GM23338 (cell line): ENCODE measurements around the gene THAP5. TPM values are rescaled to one million over a fixed set of nuclear protein-coding genes. Genes with fewer than 3 reads are reported as not detected.

Experiments used
- ATAC-seq: fragments of 200-7000 bp; cut with Tn5 transposase; 3 replicates; pipeline ENCODE4 v1.9.1; 2020
- DNase-seq: peaks from one replicate; pipeline ENCODE4 v3.0.0-alpha.2; 2015; ENCODE audit warnings: low spot score
- H2AFZ ChIP-seq: fragments of 200-600 bp; sonication (generic); 2 replicates; pipeline ENCODE4 v1.8.0; 2016; ENCODE audit warnings: antibody characterized with exemption, mild to moderate bottlenecking, moderate library complexity
- H3F3A ChIP-seq: fragments of 200-600 bp; sonication (generic); replicated peaks from 2 replicates; pipeline ENCODE4 v1.8.0; 2017; ENCODE audit warnings: antibody characterized with exemption, mixed run types, low read depth
- H3K27ac ChIP-seq: fragments of 200-600 bp; sonication (generic); 2 replicates; pipeline ENCODE4 v1.6.1; 2016; ENCODE audit warnings: low read depth
- H3K27me3 ChIP-seq: fragments of 200-600 bp; sonication (generic); 2 replicates; pipeline ENCODE4 v1.8.0; 2016; ENCODE audit warnings: mild to moderate bottlenecking, mixed run types, moderate library complexity; ENCODE audit not compliant: insufficient read depth
- H3K36me3 ChIP-seq: fragments of 200-600 bp; sonication (generic); 2 replicates; pipeline ENCODE4 v1.8.0; 2016; ENCODE audit warnings: mild to moderate bottlenecking; ENCODE audit not compliant: insufficient read depth
- H3K4me1 ChIP-seq: fragments of 200-600 bp; sonication (generic); 2 replicates; pipeline ENCODE4 v1.8.0; 2016; ENCODE audit warnings: mild to moderate bottlenecking, moderate library complexity; ENCODE audit not compliant: insufficient read depth
- H3K4me2 ChIP-seq: fragments of 200-600 bp; sonication (generic); 2 replicates; pipeline ENCODE4 v1.7.1; 2017; ENCODE audit warnings: mixed run types
- H3K4me3 ChIP-seq: fragments of 200-600 bp; sonication (generic); 2 replicates; pipeline ENCODE4 v1.6.1; 2016; ENCODE audit warnings: mixed run types
- H3K79me2 ChIP-seq: fragments of 200-600 bp; sonication (generic); replicated peaks from 2 replicates; pipeline ENCODE4 v1.8.0; 2017; ENCODE audit warnings: mild to moderate bottlenecking; ENCODE audit not compliant: insufficient read depth
- H3K9me2 ChIP-seq: fragments of 200-600 bp; sonication (generic); 2 replicates; pipeline ENCODE4 v1.8.0; 2017; ENCODE audit not compliant: insufficient read depth
- H4K20me1 ChIP-seq: fragments of 200-600 bp; sonication (generic); replicated peaks from 2 replicates; pipeline ENCODE4 v1.8.0; 2017; ENCODE audit warnings: mild to moderate bottlenecking; ENCODE audit not compliant: insufficient read depth
- H3K27ac Mint-ChIP-seq: 2 replicates; pipeline ENCODE4 v1.8.0; 2020; ENCODE audit warnings: inconsistent platforms, mild to moderate bottlenecking, moderate library complexity, mixed read lengths
- H3K27me3 Mint-ChIP-seq: 3 replicates; pipeline ENCODE4 v1.8.0; 2022; ENCODE audit warnings: low read depth, mild to moderate bottlenecking, moderate library complexity, mixed read lengths, inconsistent platforms; ENCODE audit not compliant: insufficient read depth, poor library complexity
- H3K36me3 Mint-ChIP-seq: 3 replicates; pipeline ENCODE4 v1.8.0; 2021; ENCODE audit warnings: low read depth, mild to moderate bottlenecking, inconsistent platforms, moderate library complexity, mixed read lengths
- H3K4me1 Mint-ChIP-seq: 3 replicates; pipeline ENCODE4 v1.8.0; 2020; ENCODE audit warnings: mild to moderate bottlenecking, inconsistent platforms, mixed read lengths
- H3K4me3 Mint-ChIP-seq: 3 replicates; pipeline ENCODE4 v1.8.0; 2021; ENCODE audit warnings: moderate library complexity, mild to moderate bottlenecking, inconsistent platforms, mixed read lengths
- H3K9me3 Mint-ChIP-seq: 3 replicates; pipeline ENCODE4 v1.8.0; 2020; ENCODE audit warnings: moderate library complexity, mild to moderate bottlenecking, inconsistent platforms, mixed read lengths
- NANOG ChIP-seq: IDR thresholded peaks from 2 replicates; pipeline ENCODE4 v1.6.1; 2016; ENCODE audit warnings: antibody characterized with exemption, borderline replicate concordance
- POLR2AphosphoS5 ChIP-seq: IDR thresholded peaks from 2 replicates; pipeline ENCODE4 v1.6.1; 2016; ENCODE audit warnings: antibody characterized with exemption, low read depth
- ZNF114 ChIP-seq: fragments of 250-450 bp; sonication (Bioruptor Pico); IDR thresholded peaks from 2 replicates; pipeline ENCODE4 v1.5.0; 2020; ENCODE audit warnings: mild to moderate bottlenecking, moderate library complexity
- ZNF331 ChIP-seq: fragments of 250-450 bp; sonication (Bioruptor Pico); IDR thresholded peaks from 2 replicates; pipeline ENCODE4 v1.5.0; 2020; ENCODE audit warnings: low read depth, mild to moderate bottlenecking, moderate library complexity
- polyA plus RNA-seq: library from polyadenylated mRNA; unstranded; fragments of >200 nt; fragmentation: Nextera tagmentation; extraction: Ambion mirVana; gene quantifications from 2 replicates; pipeline ENCODE4 v1.2.1, GENCODE V29; 2016
- total RNA-seq: library from RNA; depleted of rRNA; stranded (reverse); fragments of >200 nt; shearing (Covaris generic); gene quantifications from 2 replicates; pipeline ENCODE4 v1.2.3, GENCODE V29; 2014
- TF ChIP-seq, protein P1 (sequence below): fragments of 250-450 bp; sonication (Bioruptor Pico); IDR thresholded peaks from 2 replicates; pipeline ENCODE4 v1.5.0; 2020; ENCODE audit warnings: mild to moderate bottlenecking, moderate library complexity
- TF ChIP-seq, protein P2 (sequence below): IDR thresholded peaks from 2 replicates; pipeline ENCODE4 v1.6.1; 2016; ENCODE audit warnings: antibody characterized with exemption

The THAP5 gene
- total and polyA plus RNA-seq, 2 experiments from 2014 or later = 18.2 to 32.3 TPM

DNA sequence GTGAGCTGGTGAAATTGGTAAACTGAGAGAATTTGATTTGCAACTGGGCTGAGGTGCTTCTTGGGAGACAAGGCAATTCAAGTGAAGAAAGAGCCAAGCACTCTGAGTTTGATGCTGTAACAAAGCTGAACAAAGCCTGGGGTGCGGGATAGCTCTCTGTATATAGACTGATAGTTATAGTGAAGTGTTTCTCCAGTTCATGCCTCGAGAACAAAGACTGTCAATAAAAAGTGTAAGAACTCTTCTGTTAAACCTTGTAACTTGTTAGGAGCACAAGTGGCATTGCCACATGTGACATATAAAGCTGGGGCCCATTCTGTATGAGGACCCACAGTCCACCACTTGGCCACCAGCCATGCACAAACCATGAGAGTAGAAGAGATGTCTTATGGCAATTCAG is 32.3 kb downstream of the THAP5 start (continued):
- TF ChIP-seq, protein P1, sequence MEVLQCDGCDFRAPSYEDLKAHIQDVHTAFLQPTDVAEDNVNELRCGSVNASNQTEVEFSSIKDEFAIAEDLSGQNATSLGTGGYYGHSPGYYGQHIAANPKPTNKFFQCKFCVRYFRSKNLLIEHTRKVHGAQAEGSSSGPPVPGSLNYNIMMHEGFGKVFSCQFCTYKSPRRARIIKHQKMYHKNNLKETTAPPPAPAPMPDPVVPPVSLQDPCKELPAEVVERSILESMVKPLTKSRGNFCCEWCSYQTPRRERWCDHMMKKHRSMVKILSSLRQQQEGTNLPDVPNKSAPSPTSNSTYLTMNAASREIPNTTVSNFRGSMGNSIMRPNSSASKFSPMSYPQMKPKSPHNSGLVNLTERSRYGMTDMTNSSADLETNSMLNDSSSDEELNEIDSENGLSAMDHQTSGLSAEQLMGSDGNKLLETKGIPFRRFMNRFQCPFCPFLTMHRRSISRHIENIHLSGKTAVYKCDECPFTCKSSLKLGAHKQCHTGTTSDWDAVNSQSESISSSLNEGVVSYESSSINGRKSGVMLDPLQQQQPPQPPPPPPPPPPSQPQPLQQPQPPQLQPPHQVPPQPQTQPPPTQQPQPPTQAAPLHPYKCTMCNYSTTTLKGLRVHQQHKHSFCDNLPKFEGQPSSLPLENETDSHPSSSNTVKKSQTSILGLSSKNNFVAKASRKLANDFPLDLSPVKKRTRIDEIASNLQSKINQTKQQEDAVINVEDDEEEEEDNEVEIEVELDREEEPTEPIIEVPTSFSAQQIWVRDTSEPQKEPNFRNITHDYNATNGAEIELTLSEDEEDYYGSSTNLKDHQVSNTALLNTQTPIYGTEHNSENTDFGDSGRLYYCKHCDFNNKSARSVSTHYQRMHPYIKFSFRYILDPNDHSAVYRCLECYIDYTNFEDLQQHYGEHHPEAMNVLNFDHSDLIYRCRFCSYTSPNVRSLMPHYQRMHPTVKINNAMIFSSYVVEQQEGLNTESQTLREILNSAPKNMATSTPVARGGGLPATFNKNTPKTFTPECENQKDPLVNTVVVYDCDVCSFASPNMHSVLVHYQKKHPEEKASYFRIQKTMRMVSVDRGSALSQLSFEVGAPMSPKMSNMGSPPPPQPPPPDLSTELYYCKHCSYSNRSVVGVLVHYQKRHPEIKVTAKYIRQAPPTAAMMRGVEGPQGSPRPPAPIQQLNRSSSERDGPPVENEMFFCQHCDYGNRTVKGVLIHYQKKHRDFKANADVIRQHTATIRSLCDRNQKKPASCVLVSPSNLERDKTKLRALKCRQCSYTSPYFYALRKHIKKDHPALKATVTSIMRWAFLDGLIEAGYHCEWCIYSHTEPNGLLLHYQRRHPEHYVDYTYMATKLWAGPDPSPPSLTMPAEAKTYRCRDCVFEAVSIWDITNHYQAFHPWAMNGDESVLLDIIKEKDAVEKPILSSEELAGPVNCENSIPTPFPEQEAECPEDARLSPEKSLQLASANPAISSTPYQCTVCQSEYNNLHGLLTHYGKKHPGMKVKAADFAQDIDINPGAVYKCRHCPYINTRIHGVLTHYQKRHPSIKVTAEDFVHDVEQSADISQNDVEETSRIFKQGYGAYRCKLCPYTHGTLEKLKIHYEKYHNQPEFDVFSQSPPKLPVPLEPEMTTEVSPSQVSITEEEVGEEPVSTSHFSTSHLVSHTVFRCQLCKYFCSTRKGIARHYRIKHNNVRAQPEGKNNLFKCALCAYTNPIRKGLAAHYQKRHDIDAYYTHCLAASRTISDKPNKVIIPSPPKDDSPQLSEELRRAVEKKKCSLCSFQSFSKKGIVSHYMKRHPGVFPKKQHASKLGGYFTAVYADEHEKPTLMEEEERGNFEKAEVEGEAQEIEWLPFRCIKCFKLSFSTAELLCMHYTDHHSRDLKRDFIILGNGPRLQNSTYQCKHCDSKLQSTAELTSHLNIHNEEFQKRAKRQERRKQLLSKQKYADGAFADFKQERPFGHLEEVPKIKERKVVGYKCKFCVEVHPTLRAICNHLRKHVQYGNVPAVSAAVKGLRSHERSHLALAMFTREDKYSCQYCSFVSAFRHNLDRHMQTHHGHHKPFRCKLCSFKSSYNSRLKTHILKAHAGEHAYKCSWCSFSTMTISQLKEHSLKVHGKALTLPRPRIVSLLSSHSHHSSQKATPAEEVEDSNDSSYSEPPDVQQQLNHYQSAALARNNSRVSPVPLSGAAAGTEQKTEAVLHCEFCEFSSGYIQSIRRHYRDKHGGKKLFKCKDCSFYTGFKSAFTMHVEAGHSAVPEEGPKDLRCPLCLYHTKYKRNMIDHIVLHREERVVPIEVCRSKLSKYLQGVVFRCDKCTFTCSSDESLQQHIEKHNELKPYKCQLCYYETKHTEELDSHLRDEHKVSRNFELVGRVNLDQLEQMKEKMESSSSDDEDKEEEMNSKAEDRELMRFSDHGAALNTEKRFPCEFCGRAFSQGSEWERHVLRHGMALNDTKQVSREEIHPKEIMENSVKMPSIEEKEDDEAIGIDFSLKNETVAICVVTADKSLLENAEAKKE (CRISPR knock-in tag) = no peak
- no peak for TF ChIP-seq POLR2AphosphoS5
- TF ChIP-seq NANOG = no peak
- TF ChIP-seq, protein P2, sequence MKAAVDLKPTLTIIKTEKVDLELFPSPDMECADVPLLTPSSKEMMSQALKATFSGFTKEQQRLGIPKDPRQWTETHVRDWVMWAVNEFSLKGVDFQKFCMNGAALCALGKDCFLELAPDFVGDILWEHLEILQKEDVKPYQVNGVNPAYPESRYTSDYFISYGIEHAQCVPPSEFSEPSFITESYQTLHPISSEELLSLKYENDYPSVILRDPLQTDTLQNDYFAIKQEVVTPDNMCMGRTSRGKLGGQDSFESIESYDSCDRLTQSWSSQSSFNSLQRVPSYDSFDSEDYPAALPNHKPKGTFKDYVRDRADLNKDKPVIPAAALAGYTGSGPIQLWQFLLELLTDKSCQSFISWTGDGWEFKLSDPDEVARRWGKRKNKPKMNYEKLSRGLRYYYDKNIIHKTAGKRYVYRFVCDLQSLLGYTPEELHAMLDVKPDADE = no peak
- TF ChIP-seq ZNF114 (CRISPR knock-in tag) = no peak

DNA sequence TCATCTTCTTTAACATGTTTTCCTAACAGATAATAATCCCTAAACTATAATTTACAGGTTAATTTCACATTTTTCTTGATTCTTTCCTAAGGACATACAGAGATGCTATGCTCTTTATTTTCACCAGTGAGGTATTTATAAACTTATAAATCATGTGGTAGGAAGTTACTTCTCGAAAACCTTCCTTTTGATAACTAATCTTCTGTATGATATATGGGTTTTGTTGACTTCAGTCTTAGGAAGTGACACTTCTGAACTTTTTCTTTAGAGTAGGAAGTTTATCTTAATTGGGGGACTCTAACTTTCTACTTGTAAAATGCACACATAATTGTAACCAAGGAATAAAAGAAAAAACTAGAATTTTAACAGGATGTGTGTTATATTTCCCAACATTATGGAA is 33.8 kb downstream of the THAP5 start:
- Histone ChIP-seq H3K4me2 (no peak overlapping the region), H3K4me3 (no peak overlapping the region), H3F3A (no peaks in the 10 kb centered on the region), H3K27me3 (no peaks in the 10 kb centered on the region), H3K79me2 (no peaks in the 10 kb centered on the region), H4K20me1 (no peaks in the 10 kb centered on the region), H3K36me3 (no peaks in the 10 kb centered on the region), H3K4me1 (no peaks in the 10 kb centered on the region), H3K27ac (no peak overlapping the region), H3K9me2 (no peaks in the 10 kb centered on the region), H2AFZ (no peak overlapping the region)
- no peaks in the 10 kb centered on the region for H3K27me3 Mint-ChIP-seq
- no peak for DNase-seq
- peaks cover 7% of the 10 kb centered on the region for H3K9me3 Mint-ChIP-seq
- TF ChIP-seq ZNF331 (no peak), ZNF114 (CRISPR knock-in tag) (no peak)
- H3K4me3 Mint-ChIP-seq = no peak overlapping the region
- peaks cover 5% of the 10 kb centered on the region; the same call in 2 of the 3 replicates for H3K36me3 Mint-ChIP-seq
- no peaks in the 10 kb centered on the region for H3K4me1 Mint-ChIP-seq
- ATAC-seq = no peak
- H3K27ac Mint-ChIP-seq = no peak overlapping the region
